CD4-positive, alpha-beta T cell treated with Interleukin-4 for 4 hours (primary cell): ENCODE results near the gene P2RX6.
"Not testable (repeated sequence)": the region's sequence is repeated elsewhere in the genome, so short reads cannot be mapped to it uniquely, and the experiment has no call there.

ENCODE experiments used
- DNase-seq: peaks from one replicate; pipeline ENCODE4 v3.0.0-alpha.2; 2020

P2RX6 gene

GRCh38 chr22:20995329-20996030 is 19.5 kb upstream of the P2RX6 start:
- no peak for DNase-seq

- no peak for DNase-seq
Measured at GRCh38 chr22:20996031-20996410, 18.9 kb upstream of the P2RX6 start.

- no peak for DNase-seq
Measured at GRCh38 chr22:20996598-20997535, 18.1 kb upstream of the P2RX6 start.

GRCh38 chr22:20997536-20998257 is 17.3 kb upstream of the P2RX6 start:
- no peak for DNase-seq

GRCh38 chr22:20998411-20999336 is 16.3 kb upstream of the P2RX6 start:
- no peak for DNase-seq

GRCh38 chr22:20999350-21000206 is 15.4 kb upstream of the P2RX6 start:
- DNase-seq, result no peak

- DNase-seq, result no peak
Measured at GRCh38 chr22:21000207-21000986, 14.6 kb upstream of the P2RX6 start.

- no peak for DNase-seq
Measured at GRCh38 chr22:21000987-21001600, 13.9 kb upstream of the P2RX6 start.

GRCh38 chr22:21001601-21002325 is 13.2 kb upstream of the P2RX6 start, which contains the start of gene THAP7:
Gene THAP7, minus strand, starts transcription at chr22:21002118. Its CDS starts 207 bp downstream, at chr22:21001911.
- peak; percentile 96 for DNase-seq

- DNase-seq, result no peak
Measured at GRCh38 chr22:21003782-21004181, 11.2 kb upstream of the P2RX6 start.

- DNase-seq, result not testable (repeated sequence)
Measured at GRCh38 chr22:21009208-21009607, 5.8 kb upstream of the P2RX6 start.

GRCh38 chr22:21009638-21010425 is 5.1 kb upstream of the P2RX6 start:
- DNase-seq, result peak; percentile 14

- no peak for DNase-seq
Measured at GRCh38 chr22:21010426-21011113, 4.4 kb upstream of the P2RX6 start.

- DNase-seq, result no peak
Measured at GRCh38 chr22:21012446-21013407, 2.2 kb upstream of the P2RX6 start.

- DNase-seq, result no peak
Measured at GRCh38 chr22:21013657-21014201, 1.2 kb upstream of the P2RX6 start.

- DNase-seq, result peak; percentile 88
Measured at GRCh38 chr22:21014202-21014725, 701 bp upstream of the P2RX6 start.
